Right hindlimb (tissue), 1 donor: ENCODE measurements around the gene VAPA.

Experiments used
- DNase-seq: peaks from one replicate; pipeline ENCODE4 v3.0.0-alpha.2; 2018

VAPA gene

DNA sequence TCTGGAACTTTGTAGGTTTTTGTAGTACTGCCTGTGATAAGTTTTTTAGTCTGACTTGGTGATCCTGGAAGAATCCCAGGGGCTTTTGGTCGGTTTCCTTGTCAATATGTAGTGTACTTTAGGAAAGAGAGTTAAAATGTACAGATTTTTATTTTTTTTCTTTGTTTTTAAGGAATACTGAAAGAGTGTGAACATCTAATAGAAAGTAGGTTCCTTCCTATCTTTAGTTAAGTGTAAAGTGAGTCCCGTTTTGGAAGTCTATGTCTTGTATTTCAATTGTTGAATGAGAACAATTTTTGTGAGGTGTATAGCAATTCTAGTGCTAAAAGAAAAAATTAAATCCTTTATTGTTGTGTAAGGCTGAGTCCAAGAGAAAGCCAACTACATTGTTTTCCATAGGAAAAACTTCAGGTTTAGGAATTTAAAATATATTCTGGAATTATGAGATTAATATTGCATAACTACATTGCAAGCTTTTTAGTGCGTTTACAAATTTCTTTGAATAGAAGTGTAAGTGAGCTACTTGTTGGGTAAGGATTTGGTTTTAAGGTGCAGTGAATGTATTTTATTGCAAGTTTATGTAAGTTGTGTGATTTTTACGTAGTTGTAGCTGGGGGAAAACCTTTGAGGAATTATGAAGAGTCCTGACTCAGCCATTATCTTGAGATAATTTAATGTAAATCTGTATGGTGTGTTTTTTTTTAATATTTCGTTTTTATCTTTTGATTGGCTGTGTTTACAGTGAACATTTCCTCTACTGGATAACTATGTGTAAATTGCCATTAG, 1.7 kb downstream of the VAPA start:
- DNase-seq = no peak

DNA sequence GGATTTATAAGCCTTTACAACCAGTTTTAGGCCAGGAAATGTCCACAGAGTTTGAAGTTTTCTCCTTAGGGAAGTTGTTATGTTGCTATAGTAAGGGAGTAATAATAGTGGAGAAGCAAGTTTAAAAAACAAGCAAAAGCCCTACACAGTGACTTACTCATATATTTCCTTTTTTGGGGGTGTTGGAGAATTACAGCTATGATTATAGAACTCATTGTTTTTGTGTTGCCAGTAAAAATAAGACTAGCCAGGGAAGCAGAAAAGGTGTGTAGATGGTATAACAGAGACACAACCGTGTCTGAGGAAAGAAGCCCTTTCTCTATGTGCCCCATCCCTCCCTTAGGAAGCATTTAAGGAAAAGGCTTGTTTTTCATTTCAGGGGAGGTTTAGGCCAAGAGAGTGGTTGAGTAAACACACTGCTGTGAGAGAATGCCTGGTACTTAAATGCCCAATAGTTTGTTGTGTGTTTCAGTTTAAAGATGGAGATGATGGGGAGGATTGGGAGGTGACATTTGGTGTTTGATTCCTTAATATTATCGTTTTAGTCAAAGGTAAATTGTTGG, 2.3 kb downstream of the VAPA start:
- DNase-seq = no peak

DNA sequence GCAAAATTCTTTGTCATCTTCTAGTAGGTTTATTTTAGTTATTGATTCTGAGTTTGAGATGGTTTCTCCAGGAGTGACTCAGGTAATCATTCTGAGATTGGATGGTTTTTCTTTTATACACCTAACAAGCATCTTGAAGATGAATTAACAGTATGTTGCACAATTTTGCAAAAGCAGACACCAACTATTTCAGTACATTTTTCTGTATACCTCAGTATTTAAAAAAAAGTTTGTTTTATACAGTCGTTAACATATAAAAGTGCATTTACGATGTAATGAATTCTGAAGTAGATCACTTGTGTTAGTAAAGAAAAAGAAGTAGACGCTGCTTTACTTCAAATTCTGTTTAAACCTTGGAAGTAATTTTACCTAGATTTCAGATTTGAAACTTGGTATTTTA, 3.0 kb downstream of the VAPA start:
- no peak for DNase-seq

DNA sequence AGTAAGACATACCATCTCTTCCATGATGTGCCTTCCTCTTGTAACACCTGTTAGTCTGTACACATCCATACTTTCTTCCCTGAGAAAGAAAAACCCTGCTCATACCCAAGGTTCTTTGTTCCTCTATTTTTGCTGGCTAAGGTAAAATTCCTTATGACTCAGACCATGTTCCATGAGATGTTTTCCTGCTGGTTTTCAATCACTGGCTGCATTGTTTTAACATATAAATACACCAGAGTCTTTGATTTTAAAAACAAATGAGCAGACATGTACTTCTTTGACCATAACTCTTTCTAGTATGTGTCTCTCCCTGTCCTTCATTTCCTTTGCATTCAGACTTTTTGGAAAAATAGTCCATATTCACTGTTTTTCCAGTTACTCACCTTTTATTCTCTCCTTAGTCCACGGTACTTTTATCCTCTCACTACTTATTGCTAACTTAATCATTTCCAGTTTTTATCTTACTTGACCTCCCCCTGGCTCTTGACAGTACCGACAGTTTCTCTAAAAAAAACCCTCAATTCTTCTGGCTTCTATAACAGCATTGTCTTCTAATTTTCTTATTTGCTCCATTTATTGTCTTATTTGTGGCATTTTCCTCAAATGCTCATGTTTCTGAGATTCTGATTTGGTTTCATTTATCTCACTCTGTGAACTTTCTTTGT, 4.3 kb downstream of the VAPA start:
- DNase-seq = no peak

DNA sequence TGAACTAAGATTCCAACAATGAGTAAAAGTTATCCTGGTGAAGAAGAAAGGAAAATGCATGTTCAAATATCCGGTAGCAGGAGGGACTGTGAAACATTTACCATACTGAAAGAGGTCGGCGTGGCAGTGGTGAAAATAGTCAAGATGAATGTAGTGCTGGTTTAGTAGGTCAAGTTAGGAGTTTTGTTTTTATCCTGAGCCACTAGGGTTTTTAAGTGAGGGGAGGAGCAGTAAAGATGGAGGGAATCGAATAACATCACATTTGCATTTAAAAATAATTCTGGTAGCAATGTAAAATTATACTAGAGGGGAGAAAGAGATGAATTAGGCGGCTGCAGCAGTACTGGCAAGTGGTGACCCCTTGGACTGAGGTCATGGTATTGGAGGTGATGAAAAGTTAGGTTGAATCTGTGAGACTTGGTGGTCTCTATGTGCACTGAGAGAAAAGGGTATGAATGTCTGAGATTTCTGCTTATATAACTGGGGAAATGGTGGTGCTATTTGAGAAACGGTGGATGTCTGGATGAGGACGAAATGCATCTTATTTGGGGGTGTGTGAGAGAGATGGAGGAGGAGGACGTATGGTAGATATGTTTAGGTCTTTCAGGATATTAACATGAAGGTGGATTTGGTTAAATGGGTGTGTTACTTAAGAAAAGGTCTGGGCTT, 5.9 kb downstream of the VAPA start:
- no peak for DNase-seq

DNA sequence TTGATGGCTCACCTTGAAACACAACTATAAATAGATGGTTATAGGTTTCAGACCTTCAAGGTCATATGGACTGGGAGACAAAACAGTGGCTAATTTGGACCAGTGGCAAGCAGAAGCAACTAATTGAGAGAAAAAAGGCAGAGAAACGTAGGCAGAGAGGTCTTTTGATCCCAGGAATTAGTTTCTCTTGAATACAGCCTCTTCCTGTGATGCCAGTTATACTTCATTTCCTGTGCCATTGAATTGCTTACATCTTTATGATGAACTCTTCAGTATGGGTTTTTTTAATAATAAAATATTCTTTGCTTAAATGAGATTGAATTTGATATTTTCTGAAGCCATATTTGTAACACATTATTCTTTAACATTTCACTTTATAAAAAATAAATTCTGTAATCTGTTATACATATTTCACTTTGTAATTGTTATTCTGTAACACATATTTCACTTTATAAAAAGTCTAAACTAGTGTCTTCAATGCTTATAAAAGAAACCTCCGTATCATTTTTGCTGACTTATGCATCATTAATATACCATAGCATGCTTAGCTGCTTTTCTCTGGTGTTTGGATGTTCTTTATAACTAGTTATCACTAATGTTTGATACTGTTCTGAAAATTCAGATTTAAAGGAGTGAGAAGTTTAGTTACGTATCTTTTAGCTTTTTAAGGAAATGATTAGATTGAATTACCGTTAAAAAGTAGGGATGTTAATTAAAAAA, 8.9 kb downstream of the VAPA start:
- DNase-seq = no peak

DNA sequence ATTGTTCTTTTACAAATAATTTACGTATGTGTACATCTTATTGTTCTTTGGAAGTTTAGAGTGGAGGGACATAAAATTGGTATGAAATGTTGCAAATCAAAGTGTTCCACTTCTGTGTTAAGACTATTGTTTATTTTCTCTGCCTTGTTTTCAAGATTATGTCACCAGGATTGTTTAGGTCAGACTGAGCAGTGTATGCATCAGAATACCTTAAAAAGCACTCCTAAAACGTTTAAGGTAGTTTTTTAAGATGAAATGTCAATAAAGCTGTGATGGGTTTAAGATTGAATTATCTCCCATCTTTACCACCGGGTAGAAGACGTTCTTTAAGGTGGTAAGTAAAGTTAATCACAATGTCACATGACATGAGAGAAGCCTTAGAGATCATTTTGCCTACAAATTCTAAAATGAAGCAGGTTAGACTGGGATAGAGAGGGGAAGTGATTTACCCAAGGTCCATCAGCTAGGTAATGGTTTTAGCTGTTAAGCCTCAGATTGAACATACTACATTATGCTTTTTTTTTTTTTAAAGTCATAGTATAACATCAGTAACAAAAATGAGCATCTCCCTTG, 10.6 kb downstream of the VAPA start:
- DNase-seq = no peak

DNA sequence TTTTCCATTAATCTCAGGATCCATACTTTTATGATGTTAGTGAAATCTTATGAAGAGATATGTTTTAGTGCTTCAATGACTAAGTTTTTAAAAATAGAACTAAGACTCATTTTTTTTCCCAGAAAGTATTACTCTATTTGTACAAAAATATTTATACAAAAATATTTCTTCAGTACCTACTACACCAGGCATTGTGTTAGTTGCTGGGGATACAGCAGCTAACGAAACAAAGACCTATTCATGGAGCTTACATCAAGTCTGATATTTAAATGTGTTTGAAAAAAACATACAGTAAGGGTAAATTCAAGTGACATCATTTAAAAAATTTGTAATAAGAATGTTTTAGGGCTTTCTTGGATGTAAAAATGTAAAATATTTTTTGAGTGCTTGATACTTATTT, 11.6 kb downstream of the VAPA start:
- no peak for DNase-seq

DNA sequence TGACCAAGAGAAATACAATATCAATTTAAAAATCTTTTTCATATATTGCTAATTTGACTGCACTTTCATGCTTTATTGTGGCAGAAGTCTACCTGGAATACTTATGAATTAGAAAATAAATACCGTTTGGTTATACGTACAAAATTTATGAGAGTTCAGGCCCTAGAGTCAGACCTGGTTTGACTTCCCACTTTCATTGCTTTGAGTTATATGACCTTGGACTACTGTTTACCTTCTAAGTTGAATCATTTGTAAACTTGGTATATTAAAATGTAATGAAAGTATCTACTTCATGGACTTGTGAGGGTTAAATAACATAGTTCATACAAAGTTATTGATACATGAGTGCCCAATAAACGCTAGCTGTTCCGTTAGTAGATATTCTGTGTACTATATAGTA, 12.0 kb downstream of the VAPA start:
- DNase-seq = no peak

DNA sequence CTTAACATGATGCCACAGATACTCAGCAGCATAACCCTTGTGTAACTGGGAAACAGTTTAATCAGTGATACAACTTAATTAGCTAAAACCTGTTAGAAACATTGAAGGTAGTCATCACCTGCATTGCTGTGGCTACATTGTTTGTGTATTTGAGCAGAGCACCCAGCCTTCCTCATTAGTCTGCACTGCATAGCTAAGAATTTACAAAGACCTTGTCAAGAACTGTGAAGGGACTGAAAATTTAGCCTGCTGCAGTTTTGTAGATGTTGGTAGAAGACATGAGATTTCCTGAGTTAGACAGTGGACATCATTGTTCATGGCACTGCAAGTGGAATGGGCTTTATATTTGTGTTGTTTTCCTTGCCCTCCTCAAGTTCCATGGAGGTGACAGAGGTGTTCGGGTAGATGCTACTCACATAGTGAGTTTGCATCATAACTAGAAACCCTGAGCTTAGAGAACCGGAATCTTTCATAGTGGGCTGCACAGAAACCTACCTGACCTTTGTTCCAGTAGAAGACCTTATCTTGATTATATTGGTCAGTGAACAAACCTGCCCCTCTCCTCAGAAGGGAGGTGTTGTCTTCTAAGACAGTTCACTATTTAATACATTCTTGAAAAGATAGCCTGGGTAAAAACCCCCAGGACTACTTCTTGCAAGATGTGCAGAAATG, 12.5 kb downstream of the VAPA start:
- DNase-seq = no peak

DNA sequence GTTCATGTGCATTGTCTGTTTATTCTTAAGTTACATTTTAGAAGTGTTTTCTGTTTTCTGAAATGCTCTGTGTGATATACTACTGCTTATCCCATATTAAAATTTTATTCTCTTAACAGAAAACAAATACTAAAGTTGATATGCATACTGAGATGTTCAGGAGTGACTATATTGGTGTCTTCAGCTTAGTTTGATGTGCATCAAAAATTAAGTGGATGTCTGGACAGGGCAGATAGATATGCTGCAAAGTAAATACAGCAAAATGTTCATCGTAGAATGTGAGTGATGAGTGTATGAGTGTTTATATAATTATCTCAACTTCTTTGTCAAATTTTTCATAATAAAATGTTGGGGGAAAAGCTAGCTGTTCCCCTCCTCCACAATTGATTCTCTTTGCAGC, 13.2 kb downstream of the VAPA start:
- DNase-seq = no peak

DNA sequence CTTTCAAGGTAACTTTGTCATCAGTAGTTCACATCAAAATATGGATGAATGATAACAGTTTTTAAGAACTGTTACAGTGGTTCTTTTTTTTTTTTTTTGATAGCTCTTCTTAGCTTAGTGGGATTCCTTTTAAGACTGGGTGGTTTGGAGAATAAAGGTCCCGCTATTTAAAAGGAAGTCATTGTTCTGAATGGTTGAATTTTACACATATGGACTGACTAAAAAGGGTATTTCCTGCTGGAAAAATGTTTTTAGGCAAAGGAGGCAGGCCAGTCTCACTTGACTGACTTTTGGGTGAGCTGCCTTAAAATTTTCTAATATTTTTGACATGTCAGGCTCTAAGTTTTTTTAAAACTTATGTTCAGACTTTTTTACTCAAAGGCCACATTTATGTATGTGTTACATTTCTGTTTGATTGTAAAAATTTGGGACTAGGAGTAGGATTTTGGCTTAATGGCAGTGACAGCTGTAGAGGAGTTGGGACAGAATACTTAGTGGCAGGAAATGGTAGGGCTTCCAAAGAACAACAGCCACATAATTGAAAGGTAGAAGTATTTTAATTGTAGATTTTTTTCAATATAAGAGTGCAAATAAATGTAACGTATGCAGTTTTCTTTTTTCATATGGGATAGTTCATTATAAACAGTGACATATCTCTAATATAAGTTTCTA, 13.7 kb downstream of the VAPA start:
- DNase-seq = no peak

DNA sequence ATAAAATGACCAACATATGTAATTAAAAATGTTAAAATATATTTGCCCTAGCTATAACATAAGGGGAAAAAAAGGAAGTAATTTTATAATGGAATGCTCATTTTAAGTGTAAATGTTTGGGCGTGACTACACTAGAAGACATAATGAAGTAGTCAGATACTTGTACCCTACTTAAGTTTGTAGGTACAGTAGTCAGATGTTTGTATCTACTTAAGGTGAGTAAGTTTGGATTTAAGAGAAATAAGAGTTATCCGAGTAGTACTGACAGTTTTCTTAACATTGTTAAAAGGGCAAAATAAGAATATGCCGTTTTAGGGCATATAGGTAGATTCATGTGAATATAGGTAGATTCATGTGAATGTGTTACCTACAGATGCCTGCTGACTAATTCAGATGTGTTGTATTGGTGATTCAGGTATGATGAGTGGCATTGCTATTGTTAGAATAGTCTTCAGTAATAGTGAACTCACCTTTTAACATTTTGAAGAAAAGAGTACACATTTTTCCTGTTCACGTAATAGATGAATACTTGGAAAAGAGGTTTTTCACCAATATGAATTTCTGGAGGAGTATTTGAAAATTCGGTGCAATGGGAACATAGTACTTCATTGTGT, 14.9 kb downstream of the VAPA start:
- no peak for DNase-seq

DNA sequence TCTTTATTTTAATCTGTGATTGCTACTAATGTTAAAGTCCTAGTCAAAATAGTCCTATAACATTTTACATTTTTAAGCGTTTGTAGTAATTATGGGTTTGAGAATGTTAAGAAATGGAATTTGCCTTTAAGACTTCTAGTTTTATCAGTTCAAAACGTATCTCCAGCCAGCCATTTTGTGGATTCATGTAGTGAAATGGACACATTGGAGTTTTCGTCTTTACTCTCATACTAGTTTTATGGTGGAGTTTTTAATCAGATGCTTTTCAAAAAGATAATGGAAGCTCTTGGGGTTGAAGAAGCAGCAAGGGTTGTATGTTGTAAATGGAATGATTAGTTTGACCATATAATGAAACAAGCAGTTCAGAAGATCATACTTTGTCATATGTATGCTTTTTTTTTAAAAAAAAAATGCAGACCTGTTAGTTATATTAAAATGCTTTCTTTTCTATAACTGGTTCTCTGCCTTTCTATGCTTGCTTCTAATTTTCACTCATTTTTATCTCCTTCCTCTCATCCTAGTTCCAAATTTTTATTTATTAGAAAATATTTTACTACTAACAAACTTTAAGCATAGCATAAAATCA, 16.6 kb downstream of the VAPA start:
- DNase-seq = no peak

DNA sequence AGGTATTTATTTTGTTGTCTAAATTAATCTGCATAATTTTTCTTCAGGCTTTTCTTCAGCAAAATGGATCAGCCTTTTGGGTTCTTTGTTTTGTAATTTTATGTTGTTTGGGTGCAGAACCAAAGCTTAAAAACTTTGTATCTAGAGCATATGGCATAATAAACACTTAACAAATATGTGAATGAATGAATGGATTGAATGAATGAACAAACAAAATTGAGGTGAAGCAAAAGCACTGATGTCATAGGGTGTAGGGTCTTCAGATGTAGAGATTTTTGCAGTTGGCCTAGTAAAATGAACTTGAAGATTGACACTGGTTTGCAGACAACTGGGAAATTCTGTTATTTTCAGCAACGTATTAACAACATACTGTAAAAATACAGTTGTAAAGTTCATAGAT, 17.3 kb downstream of the VAPA start:
- DNase-seq = no peak

DNA sequence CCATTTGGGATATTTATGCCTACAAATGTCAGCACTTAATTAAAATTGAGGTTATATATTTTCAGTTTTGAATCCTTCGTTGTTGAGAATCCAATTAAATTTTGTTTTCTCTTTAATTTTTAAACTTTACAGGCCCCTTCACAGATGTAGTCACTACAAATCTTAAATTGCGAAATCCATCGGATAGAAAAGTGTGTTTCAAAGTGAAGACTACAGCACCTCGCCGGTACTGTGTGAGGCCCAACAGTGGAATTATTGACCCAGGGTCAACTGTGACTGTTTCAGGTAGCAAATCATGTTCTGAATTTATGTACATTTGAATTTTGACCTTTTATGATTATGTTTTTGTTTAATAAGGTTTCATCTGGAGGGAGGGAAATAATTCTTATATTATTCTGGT, 17.9 kb downstream of the VAPA start:
- no peak for DNase-seq

DNA sequence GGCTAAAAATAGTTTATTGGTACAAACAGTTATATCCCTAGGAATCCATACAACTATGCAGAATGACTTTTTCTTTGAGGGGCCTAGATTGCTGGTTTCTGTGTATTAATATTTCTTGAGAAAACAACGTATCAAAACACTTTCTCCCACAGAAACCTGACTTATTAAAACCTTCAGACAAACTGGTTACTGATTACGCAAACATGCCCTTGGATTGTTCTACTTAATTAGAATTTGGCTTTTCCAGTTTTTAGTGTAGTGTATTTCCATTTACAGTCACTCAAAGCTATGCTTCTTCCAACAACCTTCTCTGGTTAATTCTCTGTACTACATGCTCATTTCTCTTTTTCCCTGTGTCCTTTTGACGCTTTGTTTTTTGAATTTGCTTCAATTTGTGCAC, 20.0 kb downstream of the VAPA start:
- no peak for DNase-seq

DNA sequence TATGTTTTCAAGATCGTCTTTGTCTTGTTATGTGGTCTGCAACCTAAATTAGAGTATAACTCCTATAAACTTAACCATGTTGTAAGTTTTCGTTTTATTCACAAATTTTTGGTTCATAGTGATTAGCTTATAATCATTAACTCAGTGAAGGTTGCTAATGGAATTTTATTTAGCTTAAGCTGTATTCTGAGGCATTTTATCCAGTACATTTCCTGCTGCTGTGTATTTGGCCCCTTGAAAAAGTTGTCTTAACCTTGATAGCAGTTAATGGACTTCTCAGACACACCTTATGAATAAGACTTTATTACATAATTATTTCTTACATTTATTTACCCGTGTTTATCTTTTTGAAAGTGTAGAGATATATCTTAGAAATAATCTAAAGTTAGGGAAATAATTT, 20.5 kb downstream of the VAPA start:
- DNase-seq = no peak

DNA sequence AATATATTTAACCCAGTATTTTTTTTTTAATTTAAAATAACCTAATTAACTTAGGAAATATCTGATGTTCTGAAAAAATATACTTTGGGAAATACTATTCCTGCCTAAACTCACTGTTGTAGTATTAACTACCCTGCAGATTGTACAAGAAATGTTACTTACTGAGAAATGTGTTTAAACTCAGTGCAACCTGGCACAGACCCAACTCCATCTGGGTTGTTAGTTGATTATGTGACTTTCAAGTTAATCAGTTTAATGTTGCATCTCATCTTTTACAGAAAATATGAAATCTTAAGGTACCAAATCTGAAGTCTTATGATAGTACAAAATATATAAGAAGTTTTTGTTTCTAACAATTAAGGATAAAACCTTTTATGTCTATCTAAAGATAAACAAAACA, 27.3 kb downstream of the VAPA start:
- DNase-seq = no peak

DNA sequence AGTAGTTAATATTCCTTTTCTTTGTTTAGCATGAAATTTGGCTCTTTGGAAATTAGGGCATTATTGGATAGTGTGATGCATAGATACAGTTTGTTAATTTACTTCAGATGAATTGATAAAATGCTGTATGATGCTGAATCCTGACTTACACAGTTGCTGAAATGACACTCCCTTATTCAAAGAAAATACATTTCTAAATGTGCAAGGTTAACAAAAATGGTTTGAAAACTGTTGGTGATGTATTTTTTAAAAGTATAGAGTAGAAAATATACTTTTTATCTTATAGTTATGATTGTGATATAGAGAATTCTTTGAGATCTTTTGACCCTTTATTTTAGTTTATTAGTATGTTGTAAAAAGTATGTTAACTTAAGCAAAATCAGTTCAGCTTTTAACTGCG, 27.8 kb downstream of the VAPA start:
- DNase-seq = no peak

DNA sequence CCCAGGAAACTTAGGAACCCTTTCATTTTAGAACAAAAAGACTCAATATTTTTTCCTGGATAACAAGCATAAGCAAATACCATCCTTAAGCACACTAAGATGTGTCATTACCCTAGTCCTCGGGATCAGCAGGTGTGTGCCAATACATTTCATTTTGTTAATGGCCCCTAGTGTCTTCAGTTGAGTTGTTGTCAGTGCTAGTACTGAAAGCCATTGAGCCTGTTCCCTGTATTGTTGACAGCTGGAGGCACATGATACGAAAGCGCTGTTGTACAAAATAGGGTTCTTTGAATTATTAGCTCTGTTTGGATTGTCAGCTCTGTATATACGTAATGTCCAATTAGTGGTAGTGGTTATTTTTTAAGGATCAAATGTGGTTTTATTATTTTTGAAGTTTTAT, 29.5 kb downstream of the VAPA start:
- no peak for DNase-seq
